Measurements from ENCODE around the gene ACTL9.
"Not testable (repeated sequence)": the region's sequence is repeated elsewhere in the genome, so short reads cannot be mapped to it uniquely, and the experiment has no call there.

ACTL9 gene

DNA sequence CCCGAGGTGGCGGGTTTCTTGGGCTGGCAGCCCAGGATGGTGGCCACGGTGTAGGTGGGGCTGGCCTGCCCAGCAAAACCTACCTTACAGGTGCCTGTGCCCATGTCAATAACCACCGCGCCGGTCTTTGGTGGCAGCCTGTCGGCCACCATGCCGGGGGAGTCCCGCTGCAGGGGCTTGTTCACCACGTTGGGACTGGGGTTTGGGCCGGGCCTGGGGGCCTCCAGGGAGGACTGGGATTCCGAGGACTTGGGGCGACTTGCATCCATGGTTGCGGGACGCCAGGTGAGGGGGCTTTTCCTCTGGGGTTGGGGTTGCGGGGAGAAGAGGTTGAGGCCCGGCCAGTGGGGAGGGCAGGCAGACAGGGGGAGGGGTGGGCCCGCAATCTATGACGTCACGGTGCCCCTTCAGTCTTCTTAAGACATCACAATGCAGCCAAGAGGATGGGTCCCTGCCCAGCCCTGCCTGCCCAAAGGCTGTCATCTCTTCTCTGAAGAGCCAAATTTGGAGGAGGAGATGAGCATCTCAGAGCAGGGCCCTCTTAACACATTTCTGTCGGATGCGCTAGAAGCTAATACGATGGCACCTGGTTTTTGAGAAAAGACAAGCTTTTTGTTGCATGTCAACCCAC is at the start of gene ACTL9:
ACTL9 (minus strand) TSS at position 363 of the 631 bp plus-strand sequence; CDS start at position 269, 94 bp downstream.
- Mint-ChIP-seq H3K4me1 (peaks cover 43% of the 10 kb centered on the region), H3K27ac (no peak within 1 kb of the TSS), H3K9me3 (no peaks in the 10 kb centered on the region), H3K27me3 (no peaks in the 10 kb centered on the region), H3K36me3 (no peaks in the 10 kb centered on the region), H3K4me3 (no peak within 1 kb of the TSS)

DNA sequence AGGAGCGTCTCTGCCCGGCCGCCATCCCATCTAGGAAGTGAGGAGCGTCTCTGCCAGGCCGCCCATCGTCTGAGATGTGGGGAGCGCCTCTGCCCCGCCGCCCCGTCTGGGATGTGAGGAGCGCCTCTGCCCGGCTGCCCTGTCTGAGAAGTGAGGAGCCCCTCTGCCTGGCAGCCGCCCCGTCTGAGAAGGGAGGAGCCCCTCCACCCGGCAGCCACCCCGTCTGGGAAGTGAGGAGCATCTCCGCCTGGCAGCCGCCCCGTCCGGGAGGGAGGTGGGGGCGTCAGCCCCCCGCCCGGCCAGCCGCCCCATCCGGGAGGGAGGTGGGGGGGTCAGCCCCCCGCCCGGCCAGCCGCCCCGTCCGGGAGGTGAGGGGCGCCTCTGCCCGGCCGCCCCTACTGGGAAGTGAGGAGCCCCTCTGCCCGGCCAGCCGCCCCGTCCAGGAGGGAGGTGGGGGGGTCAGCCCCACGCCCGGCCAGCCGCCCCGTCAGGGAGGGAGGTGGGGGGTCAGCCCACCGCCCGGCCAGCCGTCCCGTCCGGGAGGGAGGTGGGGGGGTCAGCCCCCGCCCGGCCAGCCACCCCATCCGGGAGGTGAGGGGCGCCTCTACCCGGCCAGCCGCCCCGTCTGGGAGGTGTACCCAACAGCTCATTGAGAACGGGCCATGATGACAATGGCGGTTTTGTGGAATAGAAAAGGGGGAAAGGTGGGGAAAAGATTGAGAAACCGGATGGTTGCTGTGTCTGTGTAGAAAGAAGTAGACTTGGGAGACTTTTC is 40.9 kb upstream of the ACTL9 start:
- not testable (repeated sequence) for H3K36me3 Mint-ChIP-seq, H3K9me3 Mint-ChIP-seq, H3K27ac Mint-ChIP-seq, H3K27me3 Mint-ChIP-seq, H3K4me1 Mint-ChIP-seq, H3K4me3 Mint-ChIP-seq

- Mint-ChIP-seq H3K36me3 (peaks cover under 1% of the 10 kb centered on the region), H3K9me3 (no peaks in the 10 kb centered on the region), H3K27ac (no peak overlapping the region), H3K4me3 (no peak overlapping the region), H3K4me1 (no peaks in the 10 kb centered on the region), H3K27me3 (no peaks in the 10 kb centered on the region)
Observed at GRCh38 chr19:8738377-8738776, 39.8 kb upstream of the ACTL9 start.

GRCh38 chr19:8731428-8732169 is 33.0 kb upstream of the ACTL9 start:
- Mint-ChIP-seq H3K36me3 (peaks cover 1% of the 10 kb centered on the region), H3K27ac (no peak overlapping the region), H3K4me3 (no peak overlapping the region), H3K4me1 (no peaks in the 10 kb centered on the region), H3K27me3 (peaks cover 4% of the 10 kb centered on the region), H3K9me3 (no peaks in the 10 kb centered on the region)

- H3K27me3 Mint-ChIP-seq, result peaks cover 7% of the 10 kb centered on the region
- no peaks in the 10 kb centered on the region for H3K4me1 Mint-ChIP-seq
- peaks cover 2% of the 10 kb centered on the region for H3K36me3 Mint-ChIP-seq
- H3K4me3 Mint-ChIP-seq, result no peak overlapping the region
- H3K9me3 Mint-ChIP-seq, result no peaks in the 10 kb centered on the region
- no peak overlapping the region for H3K27ac Mint-ChIP-seq
Observed at GRCh38 chr19:8724276-8724675, 25.7 kb upstream of the ACTL9 start.

DNA sequence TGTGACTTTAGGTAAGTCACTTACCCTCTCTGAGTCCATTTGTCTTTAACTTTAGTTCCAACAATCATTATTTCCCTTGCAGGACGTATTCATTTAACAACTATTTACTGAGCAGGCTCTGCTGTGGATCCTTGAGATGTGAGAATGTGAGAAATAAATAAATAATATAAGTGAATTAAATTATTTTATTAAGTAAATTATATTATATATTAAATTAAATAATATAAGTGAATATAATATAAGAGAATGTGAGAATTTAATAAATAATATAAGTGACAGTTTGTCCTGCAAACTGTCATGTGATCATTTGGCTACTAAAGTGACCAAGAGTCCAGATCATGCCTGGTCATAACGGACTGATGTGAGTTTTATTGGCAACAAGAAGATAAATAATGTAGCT is 23.4 kb upstream of the ACTL9 start:
- Mint-ChIP-seq H3K9me3 (peaks cover 5% of the 10 kb centered on the region), H3K4me1 (no peaks in the 10 kb centered on the region), H3K27ac (no peak overlapping the region), H3K36me3 (peaks cover 2% of the 10 kb centered on the region), H3K4me3 (no peak overlapping the region), H3K27me3 (peaks cover 7% of the 10 kb centered on the region)

- peaks cover 2% of the 10 kb centered on the region for H3K36me3 Mint-ChIP-seq
- peaks cover 7% of the 10 kb centered on the region for H3K27me3 Mint-ChIP-seq
- peaks cover 5% of the 10 kb centered on the region for H3K9me3 Mint-ChIP-seq
- H3K4me1 Mint-ChIP-seq, result no peaks in the 10 kb centered on the region
- H3K27ac Mint-ChIP-seq, result no peak within 1 kb of the TSS
- no peak within 1 kb of the TSS for H3K4me3 Mint-ChIP-seq
Observed at GRCh38 chr19:8721334-8721733, 22.7 kb upstream of the ACTL9 start, which contains the start of gene OR2Z1. OR2Z1 (plus strand) TSS chr19:8721634; CDS start chr19:8731029, 9,395 bp downstream.

DNA sequence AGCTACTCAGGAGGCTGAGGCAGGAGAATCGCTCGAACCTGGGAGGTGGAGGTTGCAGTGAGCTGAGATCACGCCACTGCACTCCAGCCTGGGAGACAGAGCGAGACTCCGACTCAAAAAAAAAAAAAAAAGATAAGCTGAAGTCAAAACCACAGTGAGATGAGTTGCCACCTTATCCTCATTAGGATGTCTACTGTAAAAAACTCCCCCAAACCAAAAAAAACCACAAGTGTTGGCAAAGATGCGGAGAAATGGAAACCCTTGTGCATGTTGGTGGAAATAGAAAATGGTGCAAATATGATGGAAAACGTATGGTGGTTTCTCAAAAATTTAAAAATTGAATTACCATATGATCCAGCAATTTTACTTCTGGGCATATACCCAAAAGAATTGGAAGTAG is 11.7 kb upstream of the ACTL9 start:
- not testable (repeated sequence) for H3K27me3 Mint-ChIP-seq, H3K27ac Mint-ChIP-seq, H3K9me3 Mint-ChIP-seq, H3K36me3 Mint-ChIP-seq, H3K4me3 Mint-ChIP-seq
- H3K4me1 Mint-ChIP-seq, result peaks cover 14% of the 10 kb centered on the region

- Mint-ChIP-seq H3K27me3 (no peaks in the 10 kb centered on the region), H3K9me3 (no peaks in the 10 kb centered on the region), H3K4me1 (peaks cover 51% of the 10 kb centered on the region), H3K27ac (no peak overlapping the region), H3K36me3 (no peaks in the 10 kb centered on the region), H3K4me3 (peak overlapping the region; percentile 8)
Observed at GRCh38 chr19:8705742-8706141, 7.1 kb upstream of the ACTL9 start.

DNA sequence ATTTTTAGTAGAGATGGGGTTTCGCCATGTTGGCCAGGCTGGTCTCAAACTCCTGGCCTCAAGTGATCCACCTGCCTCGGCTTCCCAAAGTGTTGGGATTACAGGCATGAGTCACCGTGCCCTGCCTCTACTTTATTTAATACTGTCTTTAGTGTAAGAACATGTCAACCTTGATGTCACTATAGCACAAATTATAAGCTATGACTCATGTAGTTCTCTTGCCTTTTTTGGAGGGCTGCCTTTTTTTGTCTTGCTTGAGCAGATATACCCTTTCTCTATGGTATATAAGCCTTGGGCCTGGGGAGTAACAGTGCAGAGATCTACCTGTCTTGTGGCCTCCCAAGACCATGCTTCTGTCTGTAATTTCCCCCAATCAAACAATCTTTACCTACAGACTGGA is 6.7 kb upstream of the ACTL9 start:
- H3K4me1 Mint-ChIP-seq, result peaks cover 51% of the 10 kb centered on the region
- H3K36me3 Mint-ChIP-seq, H3K27ac Mint-ChIP-seq, H3K9me3 Mint-ChIP-seq, H3K27me3 Mint-ChIP-seq: not testable (repeated sequence)
- peak overlapping the region; percentile 8 for H3K4me3 Mint-ChIP-seq

DNA sequence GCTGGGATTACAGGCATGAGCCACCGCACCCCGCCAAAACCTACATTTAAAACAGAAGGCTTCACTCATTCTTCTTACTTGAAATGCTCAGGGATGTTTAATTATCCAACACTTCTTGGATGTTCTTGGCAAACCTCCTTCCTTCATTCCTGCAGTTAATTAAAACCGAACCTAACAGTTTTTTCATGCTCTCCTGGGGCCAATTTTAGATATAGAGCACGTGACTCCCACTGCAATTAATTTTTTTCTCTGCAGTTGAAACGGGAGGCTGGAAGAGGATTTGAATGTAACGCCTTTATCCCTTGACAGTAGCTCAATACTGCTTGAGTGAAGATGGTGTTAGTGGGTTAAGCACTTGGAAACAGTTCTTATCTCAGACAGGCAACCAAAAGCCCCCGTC is 4.6 kb upstream of the ACTL9 start:
- H3K27ac Mint-ChIP-seq, result peak overlapping the region; percentile 62
- no peaks in the 10 kb centered on the region for H3K36me3 Mint-ChIP-seq
- H3K4me3 Mint-ChIP-seq, result peak overlapping the region; percentile 26
- H3K27me3 Mint-ChIP-seq, result no peaks in the 10 kb centered on the region
- H3K4me1 Mint-ChIP-seq, result peaks cover 45% of the 10 kb centered on the region
- H3K9me3 Mint-ChIP-seq, result no peaks in the 10 kb centered on the region

- H3K36me3 Mint-ChIP-seq, result no peaks in the 10 kb centered on the region
- H3K9me3 Mint-ChIP-seq, result no peaks in the 10 kb centered on the region
- H3K4me3 Mint-ChIP-seq, result peak overlapping the region; percentile 45
- no peaks in the 10 kb centered on the region for H3K27me3 Mint-ChIP-seq
- peaks cover 45% of the 10 kb centered on the region for H3K4me1 Mint-ChIP-seq
- no peak overlapping the region for H3K27ac Mint-ChIP-seq
Observed at GRCh38 chr19:8702350-8702749, 3.8 kb upstream of the ACTL9 start.

DNA sequence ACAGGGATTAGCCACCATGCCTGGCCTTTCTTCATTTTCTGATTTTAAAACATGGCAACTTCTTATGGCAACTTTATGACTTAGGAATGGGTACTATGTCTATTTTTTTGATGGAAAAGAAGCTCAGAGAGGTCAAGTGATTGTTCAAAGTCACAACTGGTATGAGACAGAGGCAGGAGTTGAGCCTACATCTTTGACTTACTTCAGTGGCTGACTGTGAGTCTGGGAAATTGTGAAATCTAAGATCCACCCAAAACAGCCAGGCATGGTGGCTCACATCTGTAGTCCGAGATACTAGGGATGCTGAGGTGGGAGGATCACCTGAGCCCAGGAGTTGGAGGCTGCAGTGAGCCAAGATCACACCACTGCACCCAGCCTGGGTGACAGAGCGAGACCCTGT is 2.4 kb upstream of the ACTL9 start:
- Mint-ChIP-seq H3K4me3 (no peak overlapping the region), H3K4me1 (peaks cover 52% of the 10 kb centered on the region), H3K27me3 (no peaks in the 10 kb centered on the region), H3K27ac (no peak overlapping the region), H3K36me3 (no peaks in the 10 kb centered on the region), H3K9me3 (no peaks in the 10 kb centered on the region)

GRCh38 chr19:8699908-8700307 is 1.3 kb upstream of the ACTL9 start:
- Mint-ChIP-seq H3K4me1 (peaks cover 49% of the 10 kb centered on the region), H3K9me3 (no peaks in the 10 kb centered on the region), H3K4me3 (no peak overlapping the region), H3K27me3 (no peaks in the 10 kb centered on the region), H3K36me3 (no peaks in the 10 kb centered on the region), H3K27ac (peak overlapping the region; percentile 19)

DNA sequence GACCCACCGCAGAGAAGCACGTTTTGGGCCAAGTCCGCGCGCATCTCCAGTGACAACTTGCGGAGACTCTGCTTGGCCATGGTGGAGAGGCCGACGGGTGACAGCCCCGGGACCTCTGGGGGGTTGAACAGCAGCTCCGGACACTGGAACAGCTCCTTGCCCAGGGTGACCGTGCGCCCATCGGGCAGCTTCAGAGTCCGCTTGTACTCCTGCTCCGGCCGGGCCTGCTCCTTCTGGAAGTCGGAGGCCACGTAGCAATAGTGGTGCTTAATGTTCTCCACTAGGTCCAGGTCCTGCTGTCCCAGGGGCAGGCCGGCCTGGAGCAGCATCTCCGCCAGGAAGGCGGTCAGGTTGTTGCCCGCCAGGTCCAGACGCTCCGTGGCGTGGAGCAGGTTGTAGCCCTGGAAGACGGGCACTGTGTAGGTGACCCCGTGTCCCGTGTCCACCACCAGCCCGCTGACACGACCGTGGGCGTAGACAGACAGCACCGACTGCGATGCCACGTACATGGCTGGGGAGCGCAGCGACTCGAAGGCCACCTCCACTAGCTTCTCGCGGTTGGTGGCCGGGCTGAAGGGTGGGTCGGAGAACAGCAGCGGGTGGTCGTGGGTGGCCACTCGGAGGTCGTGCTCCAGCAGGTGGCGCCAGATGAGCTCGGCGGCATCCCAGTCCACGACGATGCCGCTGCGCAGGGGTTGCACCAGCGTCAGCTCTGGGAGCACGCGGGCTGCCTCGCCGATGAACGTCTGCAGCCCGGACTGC is 743 bp downstream of the ACTL9 start:
- Mint-ChIP-seq H3K27me3 (no peaks in the 10 kb centered on the region), H3K27ac (no peak overlapping the region), H3K4me3 (no peak overlapping the region), H3K36me3 (no peaks in the 10 kb centered on the region), H3K9me3 (no peaks in the 10 kb centered on the region), H3K4me1 (peaks cover 37% of the 10 kb centered on the region)

Measured in activated naive CD4-positive, alpha-beta T cell treated with anti-CD3 and anti-CD28 coated beads, Interleukin-2, amount 50 U/mL, for 24 hours (primary cell).